Common myeloid progenitor, CD34-positive (primary cell): ENCODE results near the gene WDR86.

ENCODE experiments used
- CTCF ChIA-PET: fragments of 350-600 bp; sonication (Branson Sonifier 250); formaldehyde crosslinking; loops from one replicate; lab custom pipeline; 2021; ENCODE audit warnings: antibody characterized with exemption; lab: Charles Lee
- POLR2A ChIA-PET: fragments of 350-600 bp; sonication (Branson Sonifier 250); formaldehyde crosslinking; loops from one replicate; lab custom pipeline; 2021; ENCODE audit warnings: antibody characterized with exemption; lab: Charles Lee
- DNase-seq, 3 donors: peaks; one replicate each; pipeline versions ENCODE4 v3.0.0 to v3.0.0-alpha.2; 2013
- H3K27ac ChIP-seq, 2 experiments: 1 replicate in 1 of 2; 2 replicates in 1 of 2; pipeline ENCODE4 v1.7.0; 2013; ENCODE audit warnings: inconsistent platforms in 2 of 2, low read length in 2 of 2, mild to moderate bottlenecking in 2 of 2, low read depth in 1 of 2, moderate library complexity in 1 of 2; ENCODE audit not compliant: severe bottlenecking in 2 of 2, insufficient read depth in 1 of 2, poor library complexity in 1 of 2
- H3K27me3 ChIP-seq, 5 experiments: replicated peaks in 2 of 5; 1 replicate in 3 of 5; 2 replicates in 2 of 5; pipeline versions ENCODE4 v1.6.1 to v1.7.0; 2013; ENCODE audit warnings: low read length in 4 of 5, mild to moderate bottlenecking in 2 of 5, moderate library complexity in 2 of 5, inconsistent platforms in 1 of 5; ENCODE audit not compliant: insufficient read depth in 5 of 5, control insufficient read depth in 4 of 5
- H3K36me3 ChIP-seq, 4 experiments: 1 replicate in 2 of 4; 2 replicates in 2 of 4; pipeline versions ENCODE4 v1.6.1 to v1.7.0; 2013; ENCODE audit warnings: low read length in 3 of 4, control low read depth in 1 of 4, mild to moderate bottlenecking in 1 of 4; ENCODE audit not compliant: control insufficient read depth in 4 of 4, insufficient read depth in 4 of 4
- H3K4me1 ChIP-seq, 4 experiments: 1 replicate in 3 of 4; 2 replicates in 1 of 4; pipeline versions ENCODE4 v1.6.1 to v1.7.1; 2013; ENCODE audit warnings: low read length in 3 of 4, mild to moderate bottlenecking in 3 of 4, control low read depth in 1 of 4, inconsistent platforms in 1 of 4, moderate library complexity in 1 of 4; ENCODE audit not compliant: control insufficient read depth in 4 of 4, insufficient read depth in 4 of 4; ENCODE audit errors: control extremely low read depth in 1 of 4
- H3K4me3 ChIP-seq, 7 experiments: 1 replicate in 4 of 7; 2 replicates in 3 of 7; pipeline versions ENCODE4 v1.5.1 to v1.7.0; 2013; ENCODE audit warnings: mild to moderate bottlenecking in 7 of 7, low read length in 6 of 7, moderate library complexity in 6 of 7, inconsistent platforms in 2 of 7, low read depth in 2 of 7, control low read depth in 1 of 7; ENCODE audit not compliant: insufficient read depth in 4 of 7, control insufficient read depth in 1 of 7; ENCODE audit errors: extremely low read depth in 1 of 7
- H3K9me3 ChIP-seq, 5 experiments: 1 replicate in 4 of 5; 2 replicates in 1 of 5; pipeline versions ENCODE4 v1.6.1 to v1.7.1; 2013; ENCODE audit warnings: low read length in 4 of 5, mild to moderate bottlenecking in 2 of 5, inconsistent platforms in 1 of 5, low read depth in 1 of 5, moderate library complexity in 1 of 5; ENCODE audit not compliant: control insufficient read depth in 4 of 5, insufficient read depth in 2 of 5; ENCODE audit errors: control extremely low read depth in 1 of 5
- WGBS: methylation state at CpG from one replicate; pipeline ENCODE4 v1.1.5; 2013; ENCODE audit not compliant: insufficient coverage; 5-methylcytosine and 5-hydroxymethylcytosine counted together

The WDR86 gene

DNA sequence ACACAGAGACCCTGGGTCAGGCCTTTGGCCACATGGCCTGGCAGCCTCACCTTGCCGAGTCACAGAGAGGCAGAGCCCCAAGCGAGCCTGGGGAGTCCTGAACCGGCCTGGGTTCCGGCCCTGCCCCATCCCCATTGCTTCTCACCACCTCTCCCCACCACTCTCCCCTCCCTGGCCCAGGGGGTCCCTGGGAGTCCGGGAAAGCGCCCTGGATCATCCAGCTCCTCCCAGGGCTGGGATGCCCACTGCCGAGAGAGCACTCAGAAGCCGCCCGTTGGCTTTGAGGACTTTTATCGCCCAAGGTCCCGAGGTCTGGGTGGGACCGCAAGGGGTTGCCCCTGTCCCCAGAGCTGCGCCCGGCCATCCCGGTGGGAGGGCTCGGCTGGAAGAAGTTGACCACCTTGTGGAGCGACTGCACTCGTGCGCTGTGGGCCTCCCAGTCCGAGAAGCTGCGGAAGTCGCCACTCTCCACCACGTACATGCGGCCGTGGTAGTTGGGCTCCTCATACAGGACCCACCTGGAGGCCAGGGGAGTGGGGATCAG is 22.0 kb upstream of the WDR86 start:
- H3K27ac ChIP-seq: no peak overlapping the region
- no peaks in the 10 kb centered on the region for H3K9me3 ChIP-seq
- peaks cover 0 to 21% (median 2%) of the 10 kb centered on the region in 5 experiments for H3K27me3 ChIP-seq
- H3K4me1 ChIP-seq: peaks cover 0 to 40% (median 23%) of the 10 kb centered on the region in 4 experiments
- no peaks in the 10 kb centered on the region for H3K36me3 ChIP-seq
- 98% methylated on average over 24 of the region's 25 CpGs for WGBS
- DNase-seq: no peak
- no peak overlapping the region for H3K4me3 ChIP-seq
- CTCF ChIA-PET: interaction anchor here (0.9 to 2.2 kb wide), 3 partner anchors 9 to 63 kb away, joined by 3 to 8 read pairs (median 3); no protein-coding TSS in a partner anchor
- POLR2A ChIA-PET: no interaction called here

GRCh38 chr7:151431281-151431767 is 21.5 kb upstream of the WDR86 start:
- no peaks in the 10 kb centered on the region for H3K9me3 ChIP-seq
- H3K27ac ChIP-seq: no peak overlapping the region
- peaks cover 0 to 40% (median 23%) of the 10 kb centered on the region in 4 experiments for H3K4me1 ChIP-seq
- H3K27me3 ChIP-seq: peaks cover 0 to 24% (median 4%) of the 10 kb centered on the region in 5 experiments
- DNase-seq: no peak
- ChIA-PET CTCF (interaction anchor here (0.9 kb wide), 1 partner anchor 63 kb away, joined by 3 read pairs; no protein-coding TSS in a partner anchor), POLR2A (no interaction called here)
- 96% methylated on average over 9 of the region's 13 CpGs for WGBS
- no peaks in the 10 kb centered on the region for H3K36me3 ChIP-seq
- no peak overlapping the region for H3K4me3 ChIP-seq

DNA sequence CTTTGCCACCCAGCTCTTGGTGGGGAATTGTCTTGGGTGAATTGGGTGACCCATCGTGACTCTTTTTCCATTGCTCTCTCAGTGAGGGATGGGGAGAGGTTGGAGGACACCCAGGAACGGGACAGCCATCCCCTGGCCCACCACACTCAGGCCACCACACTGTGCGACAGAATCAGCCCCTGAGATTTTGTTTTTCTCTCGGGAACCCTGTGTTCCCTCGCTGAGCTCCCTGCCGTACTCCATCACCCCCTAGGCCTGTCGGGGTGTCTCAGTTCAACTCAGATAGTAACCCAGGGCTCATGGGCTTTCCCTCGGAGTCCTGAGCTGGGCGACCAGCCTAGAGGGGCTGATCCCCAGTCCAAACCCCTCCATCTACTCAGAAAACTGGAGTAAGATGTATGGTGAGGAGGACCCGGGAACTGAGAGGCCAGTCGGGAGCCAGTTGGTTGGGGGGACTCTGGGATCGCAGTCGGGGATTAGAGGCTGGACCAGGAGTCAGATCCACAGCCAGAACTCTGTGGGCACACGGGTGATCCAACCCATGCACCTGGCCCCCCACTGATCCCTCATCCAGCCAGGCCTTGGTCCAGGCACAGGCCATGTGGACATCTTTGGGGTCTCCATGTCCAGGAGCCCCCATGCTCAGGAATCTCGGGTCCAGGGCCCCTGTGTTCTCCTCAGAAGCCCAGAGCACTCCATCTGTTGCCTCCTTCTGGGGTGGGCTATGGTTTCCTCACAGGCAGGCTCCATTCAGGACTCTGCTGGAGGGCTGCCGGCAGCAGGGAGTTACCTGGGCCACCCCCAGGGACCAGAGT is 20.8 kb upstream of the WDR86 start:
- ChIA-PET POLR2A (no interaction called here), CTCF (interaction anchor here (1.2 to 1.3 kb wide), 2 partner anchors 18 kb away, joined by 3 to 4 read pairs; no protein-coding TSS in a partner anchor)
- H3K27me3 ChIP-seq: peaks cover 0 to 26% (median 4%) of the 10 kb centered on the region in 5 experiments
- H3K4me3 ChIP-seq: no peak overlapping the region
- no peaks in the 10 kb centered on the region for H3K9me3 ChIP-seq
- no peak overlapping the region for H3K27ac ChIP-seq
- WGBS: 97% methylated on average over 6 of the region's 16 CpGs
- H3K36me3 ChIP-seq: no peaks in the 10 kb centered on the region
- no peak for DNase-seq
- H3K4me1 ChIP-seq: peaks cover 0 to 40% (median 23%) of the 10 kb centered on the region in 4 experiments

- CTCF ChIA-PET: interaction anchor here (1.2 to 1.3 kb wide), 2 partner anchors 18 to 19 kb away, joined by 3 to 4 read pairs; no protein-coding TSS in a partner anchor
- no peak overlapping the region for H3K4me3 ChIP-seq
- peak in 2 of 3 donors; percentile 72 to 77 for DNase-seq
- peaks cover 0 to 27% (median 4%) of the 10 kb centered on the region in 5 experiments for H3K27me3 ChIP-seq
- no peaks in the 10 kb centered on the region for H3K36me3 ChIP-seq
- peaks cover 0 to 40% (median 23%) of the 10 kb centered on the region in 4 experiments for H3K4me1 ChIP-seq
- H3K27ac ChIP-seq: no peak overlapping the region
- H3K9me3 ChIP-seq: no peaks in the 10 kb centered on the region
- WGBS: 10% methylated on average over 4 of the region's 10 CpGs
- POLR2A ChIA-PET: no interaction called here
These were observed 19.9 kb upstream of the WDR86 start for GRCh38 chr7:151429560-151430331.

DNA sequence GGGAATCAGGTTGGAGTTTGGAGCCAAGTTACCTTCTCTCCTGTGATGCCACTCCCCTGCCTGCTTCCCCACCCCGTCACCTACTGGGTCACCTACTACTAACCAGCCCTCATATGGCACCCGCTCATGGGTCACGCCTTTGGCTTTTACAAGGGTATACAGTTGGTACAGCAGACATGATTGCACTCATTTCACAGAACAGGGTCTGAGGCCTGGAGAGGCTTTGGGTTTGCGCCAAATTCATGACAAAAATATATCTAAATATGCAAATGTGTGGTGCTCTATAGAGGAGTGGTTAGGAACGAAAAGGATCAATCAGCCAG is 19.4 kb upstream of the WDR86 start:
- Histone ChIP-seq H3K9me3 (no peaks in the 10 kb centered on the region), H3K4me1 (peaks cover 0 to 40% (median 23%) of the 10 kb centered on the region in 4 experiments), H3K27ac (no peak overlapping the region), H3K36me3 (no peaks in the 10 kb centered on the region), H3K4me3 (no peak overlapping the region), H3K27me3 (peaks cover 0 to 27% (median 4%) of the 10 kb centered on the region in 5 experiments)
- WGBS: 100% methylated on average over 3 of the region's 5 CpGs
- ChIA-PET POLR2A (no interaction called here), CTCF (interaction anchor here (1.3 kb wide), 1 partner anchor 20 kb away, joined by 4 read pairs; no protein-coding TSS in a partner anchor)
- DNase-seq: no peak

- peaks cover 0 to 39% (median 23%) of the 10 kb centered on the region in 4 experiments for H3K4me1 ChIP-seq
- H3K4me3 ChIP-seq: no peak overlapping the region
- no peak for DNase-seq
- no peak overlapping the region for H3K27ac ChIP-seq
- POLR2A ChIA-PET: no interaction called here
- no peaks in the 10 kb centered on the region for H3K36me3 ChIP-seq
- WGBS: 65% methylated on average over 11 of the region's 13 CpGs
- no peaks in the 10 kb centered on the region for H3K9me3 ChIP-seq
- peaks cover 0 to 27% (median 2%) of the 10 kb centered on the region in 5 experiments for H3K27me3 ChIP-seq
- CTCF ChIA-PET: interaction anchor here (1.3 kb wide), 1 partner anchor 20 kb away, joined by 4 read pairs; no protein-coding TSS in a partner anchor
These were observed 18.8 kb upstream of the WDR86 start for GRCh38 chr7:151428378-151429236.
